WTC11 (cell line): ENCODE results near the gene NDUFA12. TPM values are rescaled to one million over a fixed set of nuclear protein-coding genes. Genes with fewer than 3 reads are reported as not detected.

Source experiments
- ATAC-seq: fragments of 200-7000 bp; cut with Tn5 transposase; 2 replicates; pipeline ENCODE4 v1.10.0; 2021; ENCODE audit warnings: mild to moderate bottlenecking, moderate library complexity
- CTCF ChIA-PET: fragments of 300-600 bp; sonication (Branson Sonifier 250); formaldehyde crosslinking; loops from one replicate; lab custom pipeline; 2021; ENCODE audit warnings: antibody characterized with exemption; lab: Charles Lee
- POLR2A ChIA-PET: fragments of 350-600 bp; sonication (Branson Sonifier 250); formaldehyde crosslinking; loops from one replicate; lab custom pipeline; 2021; ENCODE audit warnings: antibody characterized with exemption; lab: Charles Lee
- DNase-seq: peaks from one replicate; pipeline ENCODE4 v3.0.0; 2021; ENCODE audit warnings: low spot score
- H3K27ac Mint-ChIP-seq: 2 replicates; pipeline ENCODE4 v1.8.0; 2021; ENCODE audit warnings: mixed read lengths
- H3K27me3 Mint-ChIP-seq: 2 replicates; pipeline ENCODE4 v1.8.0; 2021; ENCODE audit warnings: low read depth, mild to moderate bottlenecking, moderate library complexity, mixed read lengths
- H3K36me3 Mint-ChIP-seq: 2 replicates; pipeline ENCODE4 v1.8.0; 2021; ENCODE audit warnings: mixed read lengths
- H3K4me1 Mint-ChIP-seq: 2 replicates; pipeline ENCODE4 v1.8.0; 2022; ENCODE audit warnings: mixed read lengths
- H3K4me3 Mint-ChIP-seq: 2 replicates; pipeline ENCODE4 v1.8.0; 2021; ENCODE audit warnings: mild to moderate bottlenecking, moderate library complexity, mixed read lengths
- H3K9me3 Mint-ChIP-seq: 2 replicates; pipeline ENCODE4 v1.8.0; 2021; ENCODE audit warnings: mixed read lengths
- ATF2 ChIP-seq: sonication (generic); formaldehyde crosslinking; IDR thresholded peaks from 2 replicates; pipeline ENCODE4 v1.8.1; 2022; ENCODE audit warnings: low read depth, missing genetic modification reagents, borderline replicate concordance
- CREM ChIP-seq: sonication (generic); formaldehyde crosslinking; IDR thresholded peaks from 2 replicates; pipeline ENCODE4 v1.8.1; 2022; ENCODE audit warnings: mild to moderate bottlenecking, missing genetic modification reagents, moderate library complexity
- FOXK1 ChIP-seq: sonication (generic); formaldehyde crosslinking; IDR thresholded peaks from 2 replicates; pipeline ENCODE4 v1.8.0; 2022; ENCODE audit warnings: mild to moderate bottlenecking, moderate library complexity, missing genetic modification reagents
- NFATC4 ChIP-seq: fragments of 250-450 bp; sonication (Bioruptor Pico); IDR thresholded peaks from 2 replicates; pipeline ENCODE4 v1.9.0; 2021; ENCODE audit warnings: mild to moderate bottlenecking
- PRDM15 ChIP-seq: sonication (generic); formaldehyde crosslinking; IDR thresholded peaks from 2 replicates; pipeline ENCODE4 v1.8.0; 2022; ENCODE audit warnings: missing genetic modification reagents
- SP1 ChIP-seq: sonication (generic); formaldehyde crosslinking; conservative IDR thresholded peaks from 2 replicates; pipeline ENCODE4 v1.8.1; 2022; ENCODE audit warnings: missing genetic modification reagents
- TEAD4 ChIP-seq: sonication (generic); formaldehyde crosslinking; IDR thresholded peaks from 2 replicates; pipeline ENCODE4 v1.8.0; 2022; ENCODE audit warnings: mild to moderate bottlenecking, missing genetic modification reagents
- TP53 ChIP-seq: sonication (generic); formaldehyde crosslinking; IDR thresholded peaks from 2 replicates; pipeline ENCODE4 v1.8.1; 2023; ENCODE audit warnings: mild to moderate bottlenecking, missing genetic modification reagents
- ZBTB21 ChIP-seq: sonication (generic); formaldehyde crosslinking; IDR thresholded peaks from 2 replicates; pipeline ENCODE4 v1.8.1; 2023; ENCODE audit warnings: mild to moderate bottlenecking, missing genetic modification reagents, borderline replicate concordance
- ZNF281 ChIP-seq: sonication (generic); formaldehyde crosslinking; IDR thresholded peaks from 2 replicates; pipeline ENCODE4 v1.8.0; 2023; ENCODE audit warnings: mild to moderate bottlenecking, missing genetic modification reagents
- ZNF416 ChIP-seq: fragments of 250-450 bp; sonication (Bioruptor Pico); IDR thresholded peaks from 2 replicates; pipeline ENCODE4 v1.9.0; 2021; ENCODE audit warnings: mild to moderate bottlenecking, inconsistent platforms
- ZNF425 ChIP-seq: fragments of 250-450 bp; sonication (Bioruptor Pico); conservative IDR thresholded peaks from 2 replicates; pipeline ENCODE4 v1.9.0; 2021; ENCODE audit warnings: mild to moderate bottlenecking
- ZNF671 ChIP-seq: fragments of 250-450 bp; sonication (Bioruptor Pico); IDR thresholded peaks from 2 replicates; pipeline ENCODE4 v1.8.0; 2021; ENCODE audit warnings: mild to moderate bottlenecking
- total RNA-seq: library from RNA; stranded (reverse); gene quantifications from 3 replicates; pipeline ENCODE4 v1.2.3, GENCODE V29; 2021
- TF ChIP-seq, protein P1 (sequence below): fragments of 250-450 bp; sonication (Bioruptor Pico); IDR thresholded peaks from 2 replicates; pipeline ENCODE4 v2.1.2; 2022; ENCODE audit warnings: mild to moderate bottlenecking, moderate library complexity
- TF ChIP-seq, protein P2 (sequence below): sonication (generic); formaldehyde crosslinking; IDR thresholded peaks from 2 replicates; pipeline ENCODE4 v1.8.0; 2023; ENCODE audit warnings: missing genetic modification reagents

The NDUFA12 gene
- total RNA-seq, 1 experiment from 2014 or later = 87.3 TPM

GRCh38 chr12:94930772-94931171 is 72.7 kb downstream of the NDUFA12 start:
- Mint-ChIP-seq H3K27ac (no peak overlapping the region), H3K9me3 (no peaks in the 10 kb centered on the region), H3K27me3 (no peaks in the 10 kb centered on the region), H3K4me1 (no peaks in the 10 kb centered on the region), H3K4me3 (no peak overlapping the region), H3K36me3 (no peaks in the 10 kb centered on the region)
- CTCF ChIA-PET = no interaction called here
- DNase-seq (no peak), ATAC-seq (no peak)
- TF ChIP-seq ZBTB21 (CRISPR knock-in tag) = no peak
- no peak for TF ChIP-seq ATF2 (CRISPR knock-in tag)
- no peak for TF ChIP-seq FOXK1
- no peak for TF ChIP-seq SP1 (CRISPR knock-in tag)
- no peak for TF ChIP-seq ZNF416 (CRISPR knock-in tag)
- TF ChIP-seq, protein P1, sequence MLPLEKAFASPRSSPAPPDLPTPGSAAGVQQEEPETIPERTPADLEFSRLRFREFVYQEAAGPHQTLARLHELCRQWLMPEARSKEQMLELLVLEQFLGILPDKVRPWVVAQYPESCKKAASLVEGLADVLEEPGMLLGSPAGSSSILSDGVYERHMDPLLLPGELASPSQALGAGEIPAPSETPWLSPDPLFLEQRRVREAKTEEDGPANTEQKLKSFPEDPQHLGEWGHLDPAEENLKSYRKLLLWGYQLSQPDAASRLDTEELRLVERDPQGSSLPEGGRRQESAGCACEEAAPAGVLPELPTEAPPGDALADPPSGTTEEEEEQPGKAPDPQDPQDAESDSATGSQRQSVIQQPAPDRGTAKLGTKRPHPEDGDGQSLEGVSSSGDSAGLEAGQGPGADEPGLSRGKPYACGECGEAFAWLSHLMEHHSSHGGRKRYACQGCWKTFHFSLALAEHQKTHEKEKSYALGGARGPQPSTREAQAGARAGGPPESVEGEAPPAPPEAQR = no peak
- TF ChIP-seq CREM = no peak
- POLR2A ChIA-PET = no interaction called here

GRCh38 chr12:94930216-94930654 is 73.3 kb downstream of the NDUFA12 start:
- H3K4me3 Mint-ChIP-seq = no peak overlapping the region
- TF ChIP-seq PRDM15 (CRISPR knock-in tag) = no peak
- no peak for TF ChIP-seq TP53
- no peak for TF ChIP-seq ZNF281 (CRISPR knock-in tag)
- no peak for TF ChIP-seq NFATC4 (CRISPR knock-in tag)
- TF ChIP-seq TEAD4 = no peak
- TF ChIP-seq, protein P2, sequence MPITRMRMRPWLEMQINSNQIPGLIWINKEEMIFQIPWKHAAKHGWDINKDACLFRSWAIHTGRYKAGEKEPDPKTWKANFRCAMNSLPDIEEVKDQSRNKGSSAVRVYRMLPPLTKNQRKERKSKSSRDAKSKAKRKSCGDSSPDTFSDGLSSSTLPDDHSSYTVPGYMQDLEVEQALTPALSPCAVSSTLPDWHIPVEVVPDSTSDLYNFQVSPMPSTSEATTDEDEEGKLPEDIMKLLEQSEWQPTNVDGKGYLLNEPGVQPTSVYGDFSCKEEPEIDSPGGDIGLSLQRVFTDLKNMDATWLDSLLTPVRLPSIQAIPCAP (CRISPR knock-in tag) = no peak
- no peak for TF ChIP-seq ZNF425 (CRISPR knock-in tag)
- no peak for TF ChIP-seq ZNF671 (CRISPR knock-in tag)
- no peak for TF ChIP-seq CREM
- TF ChIP-seq, protein P1 = no peak
- DNase-seq (no peak), ATAC-seq (no peak)
- no peaks in the 10 kb centered on the region for H3K9me3 Mint-ChIP-seq
- no peaks in the 10 kb centered on the region for H3K4me1 Mint-ChIP-seq
- CTCF ChIA-PET = no interaction called here
- no peaks in the 10 kb centered on the region for H3K27me3 Mint-ChIP-seq
- no peaks in the 10 kb centered on the region for H3K36me3 Mint-ChIP-seq
- POLR2A ChIA-PET = no interaction called here
- H3K27ac Mint-ChIP-seq = no peak overlapping the region
